Measurements from ENCODE around the gene FXR2.
"Not testable (repeated sequence)": the region's sequence is repeated elsewhere in the genome, so short reads cannot be mapped to it uniquely, and the experiment has no call there.

The FXR2 gene

GRCh38 chr17:7627250-7628121 is 12.8 kb upstream of the FXR2 start, which contains the start of gene SAT2:
Gene SAT2, minus strand, starts transcription at chr17:7627821. Its CDS starts 186 bp downstream, at chr17:7627635.
- DNase-seq, result peak; percentile 52 to 77 (median 62)

DNA sequence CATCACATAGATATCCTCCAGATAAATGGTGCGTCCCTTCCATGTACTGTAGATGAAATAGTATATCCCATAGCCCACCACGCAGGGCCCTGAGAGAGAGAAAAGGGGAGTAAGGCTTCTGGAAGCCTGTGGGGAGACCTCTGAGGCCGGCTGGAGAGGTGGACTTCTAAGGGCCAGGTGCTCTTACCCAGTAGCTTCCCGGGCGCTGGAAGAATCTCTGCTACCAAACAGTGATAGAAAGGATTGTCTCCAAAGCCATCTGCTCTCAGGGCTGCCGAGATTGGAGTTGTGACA is 12.2 kb upstream of the FXR2 start:
- DNase-seq, result no peak

- DNase-seq, result no peak
Observed at GRCh38 chr17:7626307-7626706, 11.6 kb upstream of the FXR2 start.

DNA sequence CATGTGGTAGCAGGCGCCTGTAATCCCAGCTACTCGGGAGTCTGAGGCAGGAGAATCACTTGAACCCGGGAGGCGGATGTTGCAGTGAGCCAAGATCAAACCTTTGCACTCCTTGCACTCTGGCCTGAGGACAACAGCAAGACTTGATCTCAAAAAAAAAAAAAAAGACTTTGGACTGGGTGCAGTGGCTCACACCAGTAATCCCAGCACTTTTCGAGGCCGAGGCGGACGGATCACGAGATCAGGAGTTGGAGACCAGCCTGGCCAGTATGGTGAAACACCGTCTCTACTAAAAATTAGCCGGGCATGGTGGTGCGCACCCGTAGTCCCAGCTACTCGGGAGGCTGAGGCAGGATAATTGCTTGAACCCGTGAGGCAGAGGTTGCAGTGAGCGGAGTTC is 11.1 kb upstream of the FXR2 start:
- not testable (repeated sequence) for DNase-seq

GRCh38 chr17:7623661-7624060 is 9.0 kb upstream of the FXR2 start:
- no peak for DNase-seq

DNA sequence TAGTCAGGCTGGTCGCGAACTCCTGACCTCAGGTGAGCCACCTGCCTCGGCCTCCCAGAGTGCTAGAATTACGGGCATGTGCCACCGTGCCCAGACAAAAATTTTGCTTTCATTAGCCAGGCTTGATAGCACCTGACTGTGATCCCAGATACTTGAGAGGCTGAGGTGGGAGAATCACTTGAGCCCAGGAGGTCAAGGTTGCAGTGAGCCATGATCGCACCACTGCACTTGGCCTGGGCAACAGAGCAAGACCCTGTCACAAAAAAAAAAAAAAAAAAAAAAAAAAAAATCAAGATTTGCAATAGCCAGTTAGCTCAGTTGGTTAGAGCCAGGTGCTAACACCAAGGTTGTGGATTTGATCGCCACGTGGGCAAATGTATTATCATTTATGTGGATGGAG is 6.1 kb upstream of the FXR2 start:
- DNase-seq, result no peak

- no peak for DNase-seq
Observed at GRCh38 chr17:7618608-7619007, 3.9 kb upstream of the FXR2 start.

- DNase-seq, result no peak
Observed at GRCh38 chr17:7615265-7615747, 609 bp upstream of the FXR2 start.

- no peak for DNase-seq
Observed at GRCh38 chr17:7613769-7614424, 800 bp downstream of the FXR2 start.

DNA sequence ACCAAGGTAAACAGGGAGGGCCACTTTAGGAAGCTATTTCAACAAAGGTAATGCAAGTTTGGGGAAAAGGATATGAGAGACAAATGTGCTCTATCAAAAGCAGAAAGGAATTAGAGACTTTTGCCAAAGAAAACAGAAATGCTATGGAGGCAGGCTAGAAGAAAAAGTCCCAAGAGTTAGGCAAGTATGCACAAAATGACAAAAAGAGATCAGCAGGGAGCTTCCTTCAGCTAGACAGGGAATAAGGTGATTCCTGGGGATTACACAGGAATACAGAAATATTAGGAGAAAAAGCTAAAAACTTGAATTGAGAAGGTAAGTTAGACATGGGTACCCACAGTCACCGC is 2.4 kb downstream of the FXR2 start:
- no peak for DNase-seq

- no peak for DNase-seq
Observed at GRCh38 chr17:7611635-7612293, 2.9 kb downstream of the FXR2 start.

- no peak for DNase-seq
Observed at GRCh38 chr17:7610641-7611040, 4.1 kb downstream of the FXR2 start.

GRCh38 chr17:7606280-7606679 is 8.4 kb downstream of the FXR2 start:
- DNase-seq, result no peak

DNA sequence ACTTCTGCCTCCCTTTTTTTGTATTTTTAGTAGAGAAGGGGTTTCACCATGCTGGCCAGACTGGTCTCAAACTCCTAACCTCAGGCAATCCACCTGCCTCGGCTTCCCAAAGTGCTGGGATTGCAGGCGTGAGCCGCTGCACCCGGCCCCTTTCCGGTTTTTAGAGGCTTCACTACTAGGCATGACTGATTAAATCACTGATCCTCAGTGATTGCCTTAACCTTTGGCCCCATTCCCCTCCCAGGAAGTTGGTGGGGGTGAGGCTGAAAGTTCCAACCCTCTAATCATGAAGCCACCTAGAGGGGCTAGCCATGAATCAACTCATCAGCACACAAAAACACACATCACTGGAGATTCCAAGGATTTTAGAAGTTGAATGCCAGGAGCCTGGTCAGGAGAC is 17.1 kb downstream of the FXR2 start:
- DNase-seq, result not testable (repeated sequence)

- DNase-seq, result no peak
Observed at GRCh38 chr17:7593296-7593695, 21.4 kb downstream of the FXR2 start.

GRCh38 chr17:7592422-7593021 is 22.2 kb downstream of the FXR2 start:
- DNase-seq, result no peak

GRCh38 chr17:7591596-7591995 is 23.1 kb downstream of the FXR2 start:
- DNase-seq, result no peak

GRCh38 chr17:7590743-7591142 is 24.0 kb downstream of the FXR2 start:
- no peak for DNase-seq

GRCh38 chr17:7589891-7590691 is 24.6 kb downstream of the FXR2 start, which contains the start of gene SOX15:
Gene SOX15, minus strand, starts transcription at chr17:7590094. Its CDS starts 418 bp downstream, at chr17:7589676.
- DNase-seq, result no peak

GRCh38 chr17:7589204-7589868 is 25.4 kb downstream of the FXR2 start:
- peak; percentile 25 to 62 (median 44) for DNase-seq

- no peak for DNase-seq
Observed at GRCh38 chr17:7588553-7589203, 26.0 kb downstream of the FXR2 start.

All from activated naive CD4-positive, alpha-beta T cell (primary cell).